Liver (tissue), 9 donors: ENCODE results near the gene ELP5. TPM values are rescaled to one million over a fixed set of nuclear protein-coding genes. Genes with fewer than 3 reads are reported as not detected.

Source experiments
- DNase-seq: peaks from one replicate; pipeline ENCODE4 v3.0.0-alpha.2; 2017; ENCODE audit warnings: low spot score
- H3K27ac ChIP-seq, 2 donors: one replicate each; pipeline ENCODE4 v1.7.0; 2013; ENCODE audit warnings: inconsistent platforms in 2 of 2, low read length in 2 of 2, control low read depth in 1 of 2, low read depth in 1 of 2, mild to moderate bottlenecking in 1 of 2
- H3K27me3 ChIP-seq, 4 donors: one replicate each; pipeline versions ENCODE4 v1.6.1 to v1.7.0; 2013; ENCODE audit warnings: low read length in 3 of 4, inconsistent platforms in 1 of 4, mild to moderate bottlenecking in 1 of 4, moderate library complexity in 1 of 4; ENCODE audit not compliant: control insufficient read depth in 4 of 4, insufficient read depth in 4 of 4
- H3K36me3 ChIP-seq, 4 donors: one replicate each; pipeline versions ENCODE4 v1.6.1 to v1.7.0; 2013; ENCODE audit warnings: low read length in 3 of 4, mild to moderate bottlenecking in 3 of 4, low read depth in 1 of 4, moderate library complexity in 1 of 4; ENCODE audit not compliant: control insufficient read depth in 4 of 4, insufficient read depth in 3 of 4
- H3K4me1 ChIP-seq, 4 donors: one replicate each; pipeline versions ENCODE4 v1.6.1 to v1.7.0; 2013; ENCODE audit warnings: low read length in 3 of 4, mild to moderate bottlenecking in 3 of 4, moderate library complexity in 1 of 4; ENCODE audit not compliant: control insufficient read depth in 4 of 4, insufficient read depth in 4 of 4
- H3K4me3 ChIP-seq, 3 donors: one replicate each; pipeline versions ENCODE4 v1.6.1 to v1.7.0; 2013; ENCODE audit warnings: low read length in 3 of 3, control low read depth in 1 of 3, low read depth in 1 of 3, mild to moderate bottlenecking in 1 of 3
- H3K9ac ChIP-seq, 2 donors: one replicate each; pipeline ENCODE4 v1.7.0; 2013; ENCODE audit warnings: low read length in 2 of 2, mild to moderate bottlenecking in 2 of 2, moderate library complexity in 2 of 2, control low read depth in 1 of 2, low read depth in 1 of 2
- H3K9me3 ChIP-seq, 4 donors: one replicate each; pipeline versions ENCODE4 v1.6.1 to v1.7.0; 2013; ENCODE audit warnings: low read length in 3 of 4; ENCODE audit not compliant: control insufficient read depth in 4 of 4
- ATF3 ChIP-seq: IDR thresholded peaks from 2 replicates; pipeline ENCODE4 v1.6.1; 2016; ENCODE audit warnings: antibody characterized with exemption
- EGR1 ChIP-seq, 2 donors: IDR thresholded peaks; 2 replicates each; pipeline ENCODE4 v1.6.1; 2016 to 2018; ENCODE audit warnings: antibody characterized with exemption in 2 of 2, low read depth in 2 of 2
- FOXA1 ChIP-seq: IDR thresholded peaks from 2 replicates; pipeline ENCODE4 v1.6.1; 2016; ENCODE audit warnings: antibody characterized with exemption
- FOXA2 ChIP-seq: IDR thresholded peaks from 2 replicates; pipeline ENCODE4 v1.6.1; 2016; ENCODE audit warnings: antibody characterized with exemption
- GABPA ChIP-seq, 2 donors: IDR thresholded peaks in 1 of 2; conservative IDR thresholded peaks in 1 of 2; 2 replicates each; pipeline ENCODE4 v1.6.1; 2016; ENCODE audit warnings: antibody characterized with exemption in 2 of 2, mild to moderate bottlenecking in 1 of 2, moderate library complexity in 1 of 2
- HNF4A ChIP-seq, 2 donors: conservative IDR thresholded peaks; 2 replicates each; pipeline ENCODE4 v1.6.1; 2016; ENCODE audit warnings: antibody characterized with exemption in 2 of 2, mild to moderate bottlenecking in 2 of 2
- HNF4G ChIP-seq: IDR thresholded peaks from 2 replicates; pipeline ENCODE4 v1.6.1; 2016; ENCODE audit warnings: antibody characterized with exemption
- JUND ChIP-seq, 2 donors: IDR thresholded peaks; 2 replicates each; pipeline ENCODE4 v1.6.1; 2016; ENCODE audit warnings: antibody characterized with exemption in 2 of 2
- REST ChIP-seq: IDR thresholded peaks from 2 replicates; pipeline ENCODE4 v1.6.1; 2016; ENCODE audit warnings: antibody characterized with exemption, mild to moderate bottlenecking
- RXRA ChIP-seq, 2 donors: IDR thresholded peaks; 2 replicates each; pipeline ENCODE4 v1.6.1; 2017 to 2018; ENCODE audit warnings: antibody characterized with exemption in 2 of 2, mild to moderate bottlenecking in 1 of 2
- SP1 ChIP-seq: IDR thresholded peaks from 2 replicates; pipeline ENCODE4 v1.6.1; 2018; ENCODE audit warnings: antibody characterized with exemption, mild to moderate bottlenecking
- TAF1 ChIP-seq: conservative IDR thresholded peaks from 2 replicates; pipeline ENCODE4 v1.6.1; 2016; ENCODE audit warnings: antibody characterized with exemption, mild to moderate bottlenecking
- YY1 ChIP-seq: IDR thresholded peaks from 2 replicates; pipeline ENCODE4 v1.6.1; 2016; ENCODE audit warnings: antibody characterized with exemption, mild to moderate bottlenecking
- ZBTB33 ChIP-seq: IDR thresholded peaks from 2 replicates; pipeline ENCODE4 v1.6.1; 2016; ENCODE audit warnings: antibody characterized with exemption
- WGBS: extraction: QIAGEN DNeasy Blood & Tissue Kit; methylation state at CpG from one replicate; pipeline ENCODE4 v1.1.7; 2013; 5-methylcytosine and 5-hydroxymethylcytosine counted together
- polyA plus RNA-seq, 2 donors: library from polyadenylated mRNA; stranded (reverse) in 1 of 2; unstranded in 1 of 2; fragments of 200-250 nt in 1 of 2; fragments of >200 nt in 1 of 2; fragmentation: Nextera tagmentation in 1 of 2; extraction: Ambion mirVana in 1 of 2; gene quantifications; one replicate each; pipeline versions ENCODE4 v1.2.1 to v1.2.3, GENCODE V29; 2013 to 2015
- total RNA-seq, 2 donors: library from RNA; depleted of rRNA; stranded (reverse); fragments of >200 nt; gene quantifications; one replicate each; pipeline ENCODE4 v1.2.3, GENCODE V29; 2014
- donor health status: healthy.
- donor health status: healthy.
- donor health status: healthy.
- donor health status: healthy.
- donor health status: healthy.

Gene ELP5
- total and polyA plus RNA-seq, 4 donors, result 19.3 to 38.4 (median 26.6) TPM

- no peak for TF ChIP-seq EGR1 (IDR thresholded peaks at IDR 0.05; ENCODE audit: low read depth in 2 of 2)
- TF ChIP-seq ZBTB33, result no peak
- TF ChIP-seq YY1, result no peak
- TF ChIP-seq SP1, result no peak
- TF ChIP-seq FOXA1, result no peak
- TF ChIP-seq RXRA (IDR thresholded peaks at IDR 0.05), result no peak
- no peak for TF ChIP-seq GABPA (IDR thresholded peaks at IDR 0.05 in 1 of 2, conservative IDR thresholded peaks at IDR 0.05 in 1 of 2)
- TF ChIP-seq TAF1, result no peak
- TF ChIP-seq JUND (IDR thresholded peaks at IDR 0.05), result no peak
- TF ChIP-seq REST, result no peak
- no peak for TF ChIP-seq HNF4A (conservative IDR thresholded peaks at IDR 0.05)
- no peak for TF ChIP-seq HNF4G
- TF ChIP-seq ATF3, result no peak
- no peak for TF ChIP-seq FOXA2
- H3K27me3 ChIP-seq, result no peaks in the 10 kb centered on the region
- H3K36me3 ChIP-seq, result no peaks in the 10 kb centered on the region
- H3K4me1 ChIP-seq, result peaks cover 0 to 2% (median 0%) of the 10 kb centered on the region in 4 donors
- no peak overlapping the region for H3K9ac ChIP-seq
- DNase-seq, result no peak
- H3K9me3 ChIP-seq, result no peaks in the 10 kb centered on the region
- no peak overlapping the region for H3K27ac ChIP-seq
- H3K4me3 ChIP-seq, result no peak overlapping the region
- WGBS, result 91% methylated on average over 24 of the region's 24 CpGs
These were observed 44.7 kb upstream of the ELP5 start for GRCh38 chr17:7207120-7208001.

GRCh38 chr17:7208027-7208571 lies 43.9 kb upstream of the ELP5 start:
- no peaks in the 10 kb centered on the region for H3K36me3 ChIP-seq

More at GRCh38 chr17:7208027-7208571, 43.9 kb upstream of the ELP5 start:
- H3K27ac ChIP-seq, result no peak overlapping the region
- H3K9me3 ChIP-seq, result no peaks in the 10 kb centered on the region
- H3K27me3 ChIP-seq, result no peaks in the 10 kb centered on the region
- no peak for DNase-seq
- TF ChIP-seq FOXA1, result no peak
- no peak for TF ChIP-seq TAF1
- no peak for TF ChIP-seq SP1
- no peak for TF ChIP-seq ATF3
- 67% methylated on average over 21 of the region's 21 CpGs for WGBS
- H3K9ac ChIP-seq, result no peak overlapping the region
- H3K4me3 ChIP-seq, result no peak overlapping the region
- H3K4me1 ChIP-seq, result peaks cover 0 to 2% (median 0%) of the 10 kb centered on the region in 4 donors
